ENCODE measurements around the gene MKRN2OS.

Gene MKRN2OS

GRCh38 chr3:12495749-12496452 lies 49.4 kb downstream of the MKRN2OS start:
- TF ChIP-seq REST (IDR thresholded peaks at IDR 0.05; ENCODE audit: insufficient read depth in 1 of 2, low read depth in 2 of 2, low read length in 2 of 2) (no peak), TAF1 (IDR thresholded peaks at IDR 0.05; ENCODE audit: borderline replicate concordance, insufficient read depth, low read length) (no peak), POLR2AphosphoS5 (IDR thresholded peaks at IDR 0.05; ENCODE audit: low read depth, low read length) (no peak), FOXP2 (optimal IDR thresholded peaks at IDR 0.05; ENCODE audit: borderline replicate concordance, extremely low read depth, extremely low read length, insufficient read depth) (no peak), SIN3A (IDR thresholded peaks at IDR 0.05; ENCODE audit: borderline replicate concordance, insufficient read depth, low read length) (no peak)

GRCh38 chr3:12490547-12490946 lies 54.8 kb downstream of the MKRN2OS start:
- TF ChIP-seq REST (IDR thresholded peaks at IDR 0.05; ENCODE audit: insufficient read depth in 1 of 2, low read depth in 2 of 2, low read length in 2 of 2), result no peak

- no peak for TF ChIP-seq POLR2AphosphoS5 (IDR thresholded peaks at IDR 0.05; ENCODE audit: low read depth, low read length)
- no peak for TF ChIP-seq TAF1 (IDR thresholded peaks at IDR 0.05; ENCODE audit: borderline replicate concordance, insufficient read depth, low read length)
- no peak for TF ChIP-seq FOXP2 (optimal IDR thresholded peaks at IDR 0.05; ENCODE audit: borderline replicate concordance, extremely low read depth, extremely low read length, insufficient read depth)
- no peak for TF ChIP-seq REST (IDR thresholded peaks at IDR 0.05; ENCODE audit: insufficient read depth in 1 of 2, low read depth in 2 of 2, low read length in 2 of 2)
- no peak for TF ChIP-seq SIN3A (IDR thresholded peaks at IDR 0.05; ENCODE audit: borderline replicate concordance, insufficient read depth, low read length)
These were observed 55.5 kb downstream of the MKRN2OS start for GRCh38 chr3:12489832-12490231.

Measured in PFSK-1 (cell line).